Body of pancreas (tissue), 4 donors: ENCODE data around the gene CHN2. TPM values are rescaled to one million over a fixed set of nuclear protein-coding genes. Genes with fewer than 3 reads are reported as not detected.

Source experiments
- ATAC-seq: fragments of 150-250 bp; one replicate; pipeline ENCODE4 v1.9.1; 2016
- DNase-seq, 4 donors: peaks; one replicate each; pipeline ENCODE4 v3.0.0-alpha.2; 2019
- H3K27ac ChIP-seq, 4 donors: fragments of 200-600 bp; sonication (generic); 1 replicate in 3 of 4; 2 replicates in 1 of 4; pipeline versions ENCODE4 v1.5.1 to v1.6.1; 2016 to 2019; ENCODE audit warnings: mild to moderate bottlenecking in 1 of 4, mixed read lengths in 1 of 4, moderate library complexity in 1 of 4
- H3K27me3 ChIP-seq, 2 donors: fragments of 200-600 bp; sonication (generic); one replicate each; pipeline ENCODE4 v1.6.0; 2016; ENCODE audit warnings: mild to moderate bottlenecking in 1 of 2
- H3K36me3 ChIP-seq, 2 donors: fragments of 200-600 bp; sonication (generic); replicated peaks in 1 of 2; 2 replicates each; pipeline ENCODE4 v1.5.1; 2016; ENCODE audit warnings: low read depth in 2 of 2; ENCODE audit not compliant: insufficient read depth in 1 of 2
- H3K4me1 ChIP-seq: fragments of 200-600 bp; sonication (generic); one replicate; pipeline ENCODE4 v1.6.0; 2016
- H3K4me3 ChIP-seq, 2 donors: fragments of 200-600 bp; sonication (generic); 1 replicate in 1 of 2; 2 replicates in 1 of 2; pipeline ENCODE4 v1.5.1; 2016 to 2019
- H3K9me3 ChIP-seq, 3 donors: fragments of 200-600 bp; sonication (generic); 1 replicate in 2 of 3; 2 replicates in 1 of 3; pipeline ENCODE4 v1.5.1; 2016
- POLR2A ChIP-seq, 3 donors: fragments of 450-650 bp; IDR thresholded peaks; one replicate each; pipeline ENCODE4 v1.6.1; 2016; ENCODE audit warnings: antibody characterized with exemption in 3 of 3, mild to moderate bottlenecking in 2 of 3
- WGBS, 2 donors: methylation state at CpG; one replicate each; pipeline ENCODE4 v1.1.5; 2017; 5-methylcytosine and 5-hydroxymethylcytosine counted together
- intact Hi-C: fragments of 100-400 bp; cut with DNase I; formaldehyde crosslinking; loops from one replicate; pipeline ENCODE4 v1.15.1; 2023
- total RNA-seq, 2 donors: library from RNA; depleted of rRNA; stranded (reverse); fragments of >200 nt; gene quantifications; one replicate each; pipeline ENCODE4 v1.1.0, GENCODE V29; 2016
- TF ChIP-seq, protein P1 (sequence below), 7 experiments: fragments of 450-650 bp in 4 of 7; fragments of 200-600 bp in 3 of 7; sonication (generic) in 3 of 7; IDR thresholded peaks; one replicate each; pipeline ENCODE4 v1.5.1; 2016 to 2019; ENCODE audit warnings: antibody characterized with exemption in 7 of 7

The CHN2 gene
- total RNA-seq, 2 donors from 2014 or later = 55.7 to 58.6 TPM

DNA sequence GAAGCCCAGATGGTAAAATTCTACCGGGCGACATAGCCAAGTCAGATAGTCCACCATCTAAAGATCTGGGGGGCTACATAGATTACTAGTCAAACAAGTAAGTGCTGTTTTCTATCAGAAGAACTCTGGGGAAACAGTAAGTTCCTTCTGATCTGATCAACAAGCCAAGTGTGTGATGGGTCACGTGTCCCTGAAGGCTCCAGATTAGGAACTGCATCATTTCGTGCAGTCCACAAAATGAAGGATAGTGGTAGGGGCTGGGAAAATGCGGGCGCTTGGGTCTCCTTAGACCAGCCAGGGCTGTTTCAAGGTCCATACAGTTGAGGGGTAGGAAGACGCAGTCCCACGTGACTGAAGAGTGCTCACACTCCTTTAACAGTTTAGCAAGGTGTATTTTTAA is 1.8 kb upstream of the CHN2 start:
- intact Hi-C loops = no loop called here
- no peaks in the 10 kb centered on the region for H3K36me3 ChIP-seq
- no peaks in the 10 kb centered on the region for H3K9me3 ChIP-seq
- peak overlapping the region; percentile 90 to 99 (median 94) for H3K27ac ChIP-seq
- no peak for TF ChIP-seq POLR2A (IDR thresholded peaks at IDR 0.05)
- TF ChIP-seq, protein P1, sequence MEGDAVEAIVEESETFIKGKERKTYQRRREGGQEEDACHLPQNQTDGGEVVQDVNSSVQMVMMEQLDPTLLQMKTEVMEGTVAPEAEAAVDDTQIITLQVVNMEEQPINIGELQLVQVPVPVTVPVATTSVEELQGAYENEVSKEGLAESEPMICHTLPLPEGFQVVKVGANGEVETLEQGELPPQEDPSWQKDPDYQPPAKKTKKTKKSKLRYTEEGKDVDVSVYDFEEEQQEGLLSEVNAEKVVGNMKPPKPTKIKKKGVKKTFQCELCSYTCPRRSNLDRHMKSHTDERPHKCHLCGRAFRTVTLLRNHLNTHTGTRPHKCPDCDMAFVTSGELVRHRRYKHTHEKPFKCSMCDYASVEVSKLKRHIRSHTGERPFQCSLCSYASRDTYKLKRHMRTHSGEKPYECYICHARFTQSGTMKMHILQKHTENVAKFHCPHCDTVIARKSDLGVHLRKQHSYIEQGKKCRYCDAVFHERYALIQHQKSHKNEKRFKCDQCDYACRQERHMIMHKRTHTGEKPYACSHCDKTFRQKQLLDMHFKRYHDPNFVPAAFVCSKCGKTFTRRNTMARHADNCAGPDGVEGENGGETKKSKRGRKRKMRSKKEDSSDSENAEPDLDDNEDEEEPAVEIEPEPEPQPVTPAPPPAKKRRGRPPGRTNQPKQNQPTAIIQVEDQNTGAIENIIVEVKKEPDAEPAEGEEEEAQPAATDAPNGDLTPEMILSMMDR (IDR thresholded peaks at IDR 0.05) = no peak
- H3K4me1 ChIP-seq = peaks cover 57% of the 10 kb centered on the region
- DNase-seq (peak; percentile 44 to 59 (median 46)), ATAC-seq (no peak)
- H3K4me3 ChIP-seq = no peak overlapping the region
- WGBS, 2 donors = 46 to 55% methylated on average over 8 of the region's 8 CpGs
- H3K27me3 ChIP-seq = no peaks in the 10 kb centered on the region

GRCh38 chr7:29193316-29194205 is 1.0 kb upstream of the CHN2 start:
- intact Hi-C loops = no loop called here
- peaks cover 60% of the 10 kb centered on the region for H3K4me1 ChIP-seq
- H3K27ac ChIP-seq = peak overlapping the region; percentile 90 to 99 (median 94)
- TF ChIP-seq, protein P1 (IDR thresholded peaks at IDR 0.05) = no peak
- peak in 2 of 3 donors; percentile 27 to 39 for TF ChIP-seq POLR2A (IDR thresholded peaks at IDR 0.05)
- DNase-seq (peak; percentile 32 to 59 (median 44)), ATAC-seq (no peak)
- no peaks in the 10 kb centered on the region for H3K27me3 ChIP-seq
- H3K36me3 ChIP-seq = no peaks in the 10 kb centered on the region
- no peaks in the 10 kb centered on the region for H3K9me3 ChIP-seq
- H3K4me3 ChIP-seq = peak overlapping the region; percentile 78
- 17 to 24% methylated on average over 17 to 26 of the region's 26 CpGs for WGBS, 2 donors

DNA sequence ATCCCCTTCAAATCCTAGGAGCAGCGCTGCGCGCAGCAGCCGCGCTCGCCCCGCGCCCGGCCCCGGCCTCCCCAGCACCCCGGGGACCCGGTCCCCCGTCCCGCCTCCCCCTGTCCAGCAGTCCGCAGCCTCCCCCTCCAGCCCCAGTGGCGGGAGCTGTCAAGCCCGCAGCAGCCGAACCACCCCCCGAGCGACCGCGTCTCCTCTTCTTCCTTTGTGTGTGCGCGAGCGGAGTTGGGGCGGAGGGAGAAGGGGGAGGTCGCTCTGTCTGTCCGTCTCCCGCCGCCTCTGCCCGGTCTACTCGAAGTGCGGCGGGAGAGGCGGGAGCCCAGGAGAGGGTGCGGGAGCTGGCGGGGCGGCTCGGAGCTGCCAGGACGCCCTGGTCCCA is 375 bp upstream of the CHN2 start:
- Histone ChIP-seq H3K9me3 (no peaks in the 10 kb centered on the region), H3K27ac (peak overlapping the region; percentile 90 to 99 (median 94)), H3K36me3 (no peaks in the 10 kb centered on the region), H3K4me1 (peaks cover 56% of the 10 kb centered on the region), H3K4me3 (peak overlapping the region; percentile 78), H3K27me3 (no peaks in the 10 kb centered on the region)
- 0% methylated on average over 16 of the region's 40 CpGs; no CpG with 5 or more reads in 1 of the 2 donors for WGBS, 2 donors
- TF ChIP-seq, protein P1 (IDR thresholded peaks at IDR 0.05) = no peak
- no peak for TF ChIP-seq POLR2A (IDR thresholded peaks at IDR 0.05)
- intact Hi-C loops = no loop called here
- DNase-seq = peak in 3 of 4 donors; percentile 41 to 55 (median 47)
- peak; percentile 10 for ATAC-seq

- peak in 2 of 3 donors; percentile 20 to 34 for TF ChIP-seq POLR2A (IDR thresholded peaks at IDR 0.05)
- TF ChIP-seq, protein P1 (IDR thresholded peaks at IDR 0.05) = no peak
- intact Hi-C loops = no loop called here
- peak overlapping the region; percentile 78 for H3K4me3 ChIP-seq
- peaks cover 42% of the 10 kb centered on the region for H3K4me1 ChIP-seq
- no peaks in the 10 kb centered on the region for H3K9me3 ChIP-seq
- WGBS, 2 donors = 7 to 24% methylated on average over 4 of the region's 4 CpGs
- H3K27me3 ChIP-seq = no peaks in the 10 kb centered on the region
- ATAC-seq = no peak
- no peaks in the 10 kb centered on the region for H3K36me3 ChIP-seq
- H3K27ac ChIP-seq = peak overlapping the region; percentile 90 to 99 (median 94)
- peak in 1 of 4 donors; percentile 20 for DNase-seq
These were observed 1.6 kb downstream of the CHN2 start for GRCh38 chr7:29196191-29196590.
